Stimulated activated CD8-positive, alpha-beta memory T cell treated with anti-CD3 and anti-CD28 coated beads, Interleukin-15, amount 100 ng/mL, for 1 hour (primary cell): Measurements from ENCODE around the gene PPP2R3B.
A peak's percentile ranks its signal among the peaks of the same experiment; 100 is the strongest.

ENCODE experiments used
- DNase-seq: peaks from one replicate; pipeline ENCODE4 v3.0.0-alpha.2; 2020; ENCODE audit warnings: low read depth

Gene PPP2R3B

GRCh38 chrX:370244-370962, 16.3 kb downstream of the PPP2R3B start:
- no peak for DNase-seq

GRCh38 chrX:369563-370101, 17.1 kb downstream of the PPP2R3B start:
- no peak for DNase-seq

GRCh38 chrX:368811-369562, 17.7 kb downstream of the PPP2R3B start:
- no peak for DNase-seq

- no peak for DNase-seq
These were observed 18.8 kb downstream of the PPP2R3B start for GRCh38 chrX:367866-368265.

- no peak for DNase-seq
These were observed 19.4 kb downstream of the PPP2R3B start for GRCh38 chrX:367349-367748.

GRCh38 chrX:363621-364375, 22.9 kb downstream of the PPP2R3B start:
- no peak for DNase-seq

GRCh38 chrX:362937-363620, 23.6 kb downstream of the PPP2R3B start:
- no peak for DNase-seq

- DNase-seq: no peak
These were observed 24.4 kb downstream of the PPP2R3B start for GRCh38 chrX:362351-362750.

GRCh38 chrX:361231-362145, 25.2 kb downstream of the PPP2R3B start:
- DNase-seq: no peak

- no peak for DNase-seq
These were observed 26.1 kb downstream of the PPP2R3B start for GRCh38 chrX:360496-361150.

- no peak for DNase-seq
These were observed 28.0 kb downstream of the PPP2R3B start for GRCh38 chrX:358651-359143.

GRCh38 chrX:357693-358471, 28.8 kb downstream of the PPP2R3B start:
- DNase-seq: peak; percentile 13

GRCh38 chrX:357035-357692, 29.5 kb downstream of the PPP2R3B start:
- no peak for DNase-seq

- no peak for DNase-seq
These were observed 30.2 kb downstream of the PPP2R3B start for GRCh38 chrX:356385-357034.

GRCh38 chrX:355329-356050, 31.2 kb downstream of the PPP2R3B start:
- no peak for DNase-seq

- no peak for DNase-seq
These were observed 32.9 kb downstream of the PPP2R3B start for GRCh38 chrX:353566-354535.
